Measurements from ENCODE around the gene TM9SF1. TPM values are rescaled to one million over a fixed set of nuclear protein-coding genes. Genes with fewer than 3 reads are reported as not detected.

TM9SF1 gene
- total RNA-seq, 1 donor from 2014 or later: 45.7 TPM

GRCh38 chr14:24184104-24184970 lies 10.9 kb downstream of the TM9SF1 start:
- Mint-ChIP-seq H3K4me3 (no peak overlapping the region), H3K9me3 (no peaks in the 10 kb centered on the region), H3K27me3 (ENCODE audit: low read depth) (no peaks in the 10 kb centered on the region), H3K36me3 (peaks cover 10% of the 10 kb centered on the region), H3K4me1 (peaks cover 19% of the 10 kb centered on the region), H3K27ac (no peak overlapping the region)
- no peak for TF ChIP-seq CTCF (IDR thresholded peaks at IDR 0.05; ENCODE audit: unreplicated experiment)
- DNase-seq (ENCODE audit: low spot score in 2 of 2, unreplicated experiment in 2 of 2): no peak

- Mint-ChIP-seq H3K27me3 (ENCODE audit: low read depth) (no peaks in the 10 kb centered on the region), H3K9me3 (no peaks in the 10 kb centered on the region), H3K4me1 (peaks cover 16% of the 10 kb centered on the region), H3K4me3 (no peak overlapping the region), H3K27ac (peak overlapping the region; percentile 73), H3K36me3 (peaks cover 14% of the 10 kb centered on the region)
- no peak for DNase-seq (ENCODE audit: low spot score in 2 of 2, unreplicated experiment in 2 of 2)
- no peak for TF ChIP-seq CTCF (IDR thresholded peaks at IDR 0.05; ENCODE audit: unreplicated experiment)
Measured at GRCh38 chr14:24183014-24183481, 12.2 kb downstream of the TM9SF1 start.

GRCh38 chr14:24182110-24182882 lies 12.9 kb downstream of the TM9SF1 start:
- Mint-ChIP-seq H3K36me3 (peaks cover 16% of the 10 kb centered on the region), H3K4me1 (peaks cover 13% of the 10 kb centered on the region), H3K9me3 (no peaks in the 10 kb centered on the region), H3K27me3 (ENCODE audit: low read depth) (no peaks in the 10 kb centered on the region), H3K4me3 (no peak overlapping the region), H3K27ac (peak overlapping the region; percentile 73)
- DNase-seq (ENCODE audit: low spot score in 2 of 2, unreplicated experiment in 2 of 2): no peak
- TF ChIP-seq CTCF (IDR thresholded peaks at IDR 0.05; ENCODE audit: unreplicated experiment): no peak

- Mint-ChIP-seq H3K4me3 (no peak overlapping the region), H3K27me3 (ENCODE audit: low read depth) (no peaks in the 10 kb centered on the region), H3K36me3 (peaks cover 21% of the 10 kb centered on the region), H3K4me1 (peaks cover 14% of the 10 kb centered on the region), H3K27ac (peak overlapping the region; percentile 73), H3K9me3 (no peaks in the 10 kb centered on the region)
- DNase-seq (ENCODE audit: low spot score in 2 of 2, unreplicated experiment in 2 of 2): no peak
- TF ChIP-seq CTCF (IDR thresholded peaks at IDR 0.05; ENCODE audit: unreplicated experiment): no peak
Measured at GRCh38 chr14:24181371-24182077, 13.7 kb downstream of the TM9SF1 start.

- no peak for TF ChIP-seq CTCF (IDR thresholded peaks at IDR 0.05; ENCODE audit: unreplicated experiment)
- Mint-ChIP-seq H3K27me3 (ENCODE audit: low read depth) (no peaks in the 10 kb centered on the region), H3K4me3 (no peak overlapping the region), H3K9me3 (no peaks in the 10 kb centered on the region), H3K4me1 (peaks cover 17% of the 10 kb centered on the region), H3K27ac (peak overlapping the region; percentile 88), H3K36me3 (peaks cover 22% of the 10 kb centered on the region)
- DNase-seq (ENCODE audit: low spot score in 2 of 2, unreplicated experiment in 2 of 2): no peak
Measured at GRCh38 chr14:24179961-24180796, 15.1 kb downstream of the TM9SF1 start.

All from mesothelial cell of epicardium (in vitro differentiated cells).